WTC11 (cell line): Measurements from ENCODE around the gene STOM. TPM values are rescaled to one million over a fixed set of nuclear protein-coding genes. Genes with fewer than 3 reads are reported as not detected.

Source experiments
- ATAC-seq: fragments of 200-7000 bp; cut with Tn5 transposase; 2 replicates; pipeline ENCODE4 v1.10.0; 2021; ENCODE audit warnings: mild to moderate bottlenecking, moderate library complexity
- CTCF ChIA-PET: fragments of 300-600 bp; sonication (Branson Sonifier 250); formaldehyde crosslinking; loops from one replicate; lab custom pipeline; 2021; ENCODE audit warnings: antibody characterized with exemption; lab: Charles Lee
- POLR2A ChIA-PET: fragments of 350-600 bp; sonication (Branson Sonifier 250); formaldehyde crosslinking; loops from one replicate; lab custom pipeline; 2021; ENCODE audit warnings: antibody characterized with exemption; lab: Charles Lee
- DNase-seq: peaks from one replicate; pipeline ENCODE4 v3.0.0; 2021; ENCODE audit warnings: low spot score
- H3K27ac Mint-ChIP-seq: 2 replicates; pipeline ENCODE4 v1.8.0; 2021; ENCODE audit warnings: mixed read lengths
- H3K27me3 Mint-ChIP-seq: 2 replicates; pipeline ENCODE4 v1.8.0; 2021; ENCODE audit warnings: low read depth, mild to moderate bottlenecking, moderate library complexity, mixed read lengths
- H3K36me3 Mint-ChIP-seq: 2 replicates; pipeline ENCODE4 v1.8.0; 2021; ENCODE audit warnings: mixed read lengths
- H3K4me1 Mint-ChIP-seq: 2 replicates; pipeline ENCODE4 v1.8.0; 2022; ENCODE audit warnings: mixed read lengths
- H3K4me3 Mint-ChIP-seq: 2 replicates; pipeline ENCODE4 v1.8.0; 2021; ENCODE audit warnings: mild to moderate bottlenecking, moderate library complexity, mixed read lengths
- H3K9me3 Mint-ChIP-seq: 2 replicates; pipeline ENCODE4 v1.8.0; 2021; ENCODE audit warnings: mixed read lengths
- ARID4B ChIP-seq: sonication (generic); formaldehyde crosslinking; IDR thresholded peaks from 2 replicates; pipeline ENCODE4 v1.8.0; 2023; ENCODE audit warnings: missing genetic modification reagents, mild to moderate bottlenecking, borderline replicate concordance
- ATF1 ChIP-seq: sonication (generic); formaldehyde crosslinking; IDR thresholded peaks from 2 replicates; pipeline ENCODE4 v1.8.1; 2023; ENCODE audit warnings: mild to moderate bottlenecking, moderate library complexity, missing genetic modification reagents
- ATF2 ChIP-seq: sonication (generic); formaldehyde crosslinking; IDR thresholded peaks from 2 replicates; pipeline ENCODE4 v1.8.1; 2022; ENCODE audit warnings: low read depth, missing genetic modification reagents, borderline replicate concordance
- ELF4 ChIP-seq: sonication (generic); formaldehyde crosslinking; IDR thresholded peaks from 2 replicates; pipeline ENCODE4 v1.8.1; 2022; ENCODE audit warnings: low read depth, mild to moderate bottlenecking, moderate library complexity, missing genetic modification reagents
- FOXK1 ChIP-seq: sonication (generic); formaldehyde crosslinking; IDR thresholded peaks from 2 replicates; pipeline ENCODE4 v1.8.0; 2022; ENCODE audit warnings: mild to moderate bottlenecking, moderate library complexity, missing genetic modification reagents
- GTF2I ChIP-seq: fragments of 250-450 bp; sonication (Bioruptor Pico); conservative IDR thresholded peaks from 2 replicates; pipeline ENCODE4 v1.4.0; 2021; ENCODE audit warnings: mild to moderate bottlenecking
- HMGA2 ChIP-seq: fragments of 250-450 bp; sonication (Bioruptor Pico); IDR thresholded peaks from 2 replicates; pipeline ENCODE4 v1.4.0; 2021; ENCODE audit warnings: mild to moderate bottlenecking, moderate library complexity
- IRF1 ChIP-seq: sonication (generic); formaldehyde crosslinking; IDR thresholded peaks from 2 replicates; pipeline ENCODE4 v1.8.0; 2023; ENCODE audit warnings: missing genetic modification reagents
- MLX ChIP-seq: sonication (generic); formaldehyde crosslinking; IDR thresholded peaks from 2 replicates; pipeline ENCODE4 v1.8.1; 2023; ENCODE audit warnings: mild to moderate bottlenecking, missing genetic modification reagents, moderate library complexity
- NR2C2 ChIP-seq: sonication (generic); formaldehyde crosslinking; IDR thresholded peaks from 2 replicates; pipeline ENCODE4 v1.8.0; 2022; ENCODE audit warnings: mild to moderate bottlenecking, missing genetic modification reagents
- STAT6 ChIP-seq: sonication (generic); formaldehyde crosslinking; conservative IDR thresholded peaks from 2 replicates; pipeline ENCODE4 v1.8.1; 2023; ENCODE audit warnings: mild to moderate bottlenecking, low read depth, missing genetic modification reagents, moderate library complexity
- ZNF281 ChIP-seq: sonication (generic); formaldehyde crosslinking; IDR thresholded peaks from 2 replicates; pipeline ENCODE4 v1.8.0; 2023; ENCODE audit warnings: mild to moderate bottlenecking, missing genetic modification reagents
- total RNA-seq: library from RNA; stranded (reverse); gene quantifications from 3 replicates; pipeline ENCODE4 v1.2.3, GENCODE V29; 2021

STOM gene
- total RNA-seq, 1 experiment from 2014 or later = 32.9 TPM

- TF ChIP-seq STAT6 (no peak), ATF2 (no peak), ELF4 (CRISPR knock-in tag) (no peak), GTF2I (no peak), ATF1 (CRISPR knock-in tag) (no peak), FOXK1 (CRISPR knock-in tag) (no peak)
- TF ChIP-seq, all 79 proteins: peak for 0
Measured at GRCh38 chr9:121394292-121394691, 24.2 kb upstream of the STOM start (continued).

GRCh38 chr9:121393318-121393717 lies 23.3 kb upstream of the STOM start:
- Mint-ChIP-seq H3K4me3 (no peak overlapping the region), H3K27me3 (no peaks in the 10 kb centered on the region)
- TF ChIP-seq MLX (CRISPR knock-in tag) (no peak), HMGA2 (CRISPR knock-in tag) (no peak), NR2C2 (CRISPR knock-in tag) (no peak), IRF1 (CRISPR knock-in tag) (no peak), ZNF281 (CRISPR knock-in tag) (no peak), ARID4B (CRISPR knock-in tag) (no peak)
- TF ChIP-seq, all 79 proteins: peak for 0
- ChIA-PET POLR2A (interaction anchor here (0.6 kb wide), 1 partner anchor 51 kb away, joined by 5 read pairs; no protein-coding TSS in a partner anchor), CTCF (interaction anchor here (0.7 to 1.7 kb wide), 2 partner anchors 74 to 173 kb away, joined by 3 to 10 read pairs; no protein-coding TSS in a partner anchor)
- Mint-ChIP-seq H3K9me3 (peaks cover 12% of the 10 kb centered on the region), H3K4me1 (peaks cover 14% of the 10 kb centered on the region), H3K27ac (no peak overlapping the region), H3K36me3 (peaks cover 3% of the 10 kb centered on the region; the same call in 1 of the 2 replicates)
- DNase-seq (no peak), ATAC-seq (no peak)
